NCI-H128 (cell line): ENCODE results near the gene ZNF35.

ENCODE experiments used
- DNase-seq: peaks from one replicate; lab custom pipeline; 2025; ENCODE audit not compliant: unreplicated experiment; lab: John Stamatoyannopoulos, UW

Gene ZNF35

GRCh38 chr3:44682182-44682896 is 33.8 kb downstream of the ZNF35 start:
- no peak for DNase-seq

GRCh38 chr3:44685128-44685800 is 36.7 kb downstream of the ZNF35 start:
- peak; percentile 36 for DNase-seq

GRCh38 chr3:44687898-44688297 is 39.4 kb downstream of the ZNF35 start:
- DNase-seq: no peak
